Psoas muscle (tissue), 8 donors: Measurements from ENCODE around the gene CFAP20. TPM values are rescaled to one million over a fixed set of nuclear protein-coding genes. Genes with fewer than 3 reads are reported as not detected.

Experiments used
- ATAC-seq, 4 donors: fragments of 200-7000 bp; cut with Tn5 transposase; one replicate each; pipeline ENCODE4 v1.9.1; 2020; ENCODE audit warnings: moderate library complexity in 3 of 4, mild to moderate bottlenecking in 2 of 4
- DNase-seq, 2 donors: peaks; one replicate each; pipeline ENCODE4 v3.0.0-alpha.2; 2020
- H3K27ac ChIP-seq: fragments of 200-600 bp; one replicate; pipeline ENCODE4 v1.8.0; 2022
- H3K27me3 ChIP-seq, 3 donors: fragments of 200-600 bp in 1 of 3; one replicate each; pipeline versions ENCODE4 v1.6.1 to v1.8.0; 2013 to 2022; ENCODE audit warnings: low read length in 2 of 3, mild to moderate bottlenecking in 2 of 3, moderate library complexity in 1 of 3; ENCODE audit not compliant: insufficient read depth in 3 of 3
- H3K36me3 ChIP-seq, 2 donors: fragments of 200-600 bp in 1 of 2; one replicate each; pipeline versions ENCODE4 v1.6.1 to v1.8.0; 2013 to 2022; ENCODE audit warnings: low read depth in 1 of 2, mild to moderate bottlenecking in 1 of 2, moderate library complexity in 1 of 2; ENCODE audit not compliant: insufficient read depth in 1 of 2
- H3K4me1 ChIP-seq: fragments of 200-600 bp; one replicate; pipeline ENCODE4 v1.8.0; 2022
- H3K4me3 ChIP-seq: fragments of 200-600 bp; one replicate; pipeline ENCODE4 v1.8.0; 2022; ENCODE audit warnings: mild to moderate bottlenecking
- H3K9me3 ChIP-seq: fragments of 200-600 bp; one replicate; pipeline ENCODE4 v1.8.0; 2022
- WGBS, 3 donors: extraction: QIAGEN DNeasy Blood & Tissue Kit; methylation state at CpG; one replicate each; pipeline versions ENCODE4 v1.1.6 to v1.1.7; 2013; 5-methylcytosine and 5-hydroxymethylcytosine counted together
- intact Hi-C, 2 donors: fragments of 100-400 bp; cut with DNase I; formaldehyde crosslinking; loops; one replicate each; pipeline versions ENCODE4 v1.11.0 to v1.14.2; 2022
- polyA plus RNA-seq, 3 donors: library from polyadenylated mRNA; stranded (reverse); fragments of 200-250 nt; gene quantifications; one replicate each; pipeline ENCODE4 v1.2.3, GENCODE V29; 2013
- total RNA-seq, 4 donors: library from RNA; stranded (reverse); fragmentation: NEBNext Ultra II Directional in 2 of 4; extraction: Animal tissue kit (Norgen Biotek cat#: 25700) in 2 of 4; gene quantifications; one replicate each; pipeline versions ENCODE4 v1.2.1 to v1.2.4, GENCODE V29; 2021 to 2023
- TF ChIP-seq, protein P1 (sequence below): fragments of 200-600 bp; IDR thresholded peaks from one replicate; pipeline ENCODE4 v1.8.0; 2022; ENCODE audit warnings: antibody characterized with exemption
- donor health status: healthy with polysubstance abuse.
- donor health status: DM: no; HTN: no; CAD: no; lungs with moderate emphysema.
- donor health status: Bipolar disorder and iron deficiency.
- donor health status: healthy.
- donor health status: DM: yes; HTN: yes; CAD: no.
- donor health status: DM: no; HTN: no; CAD: no.
- donor health status: DM: no; HTN: no; CAD: no.
- donor health status: DM: yes; HTN: yes; CAD: no.

The CFAP20 gene
- total and polyA plus RNA-seq, 7 donors = 5.6 to 22.0 (median 9.4) TPM

DNA sequence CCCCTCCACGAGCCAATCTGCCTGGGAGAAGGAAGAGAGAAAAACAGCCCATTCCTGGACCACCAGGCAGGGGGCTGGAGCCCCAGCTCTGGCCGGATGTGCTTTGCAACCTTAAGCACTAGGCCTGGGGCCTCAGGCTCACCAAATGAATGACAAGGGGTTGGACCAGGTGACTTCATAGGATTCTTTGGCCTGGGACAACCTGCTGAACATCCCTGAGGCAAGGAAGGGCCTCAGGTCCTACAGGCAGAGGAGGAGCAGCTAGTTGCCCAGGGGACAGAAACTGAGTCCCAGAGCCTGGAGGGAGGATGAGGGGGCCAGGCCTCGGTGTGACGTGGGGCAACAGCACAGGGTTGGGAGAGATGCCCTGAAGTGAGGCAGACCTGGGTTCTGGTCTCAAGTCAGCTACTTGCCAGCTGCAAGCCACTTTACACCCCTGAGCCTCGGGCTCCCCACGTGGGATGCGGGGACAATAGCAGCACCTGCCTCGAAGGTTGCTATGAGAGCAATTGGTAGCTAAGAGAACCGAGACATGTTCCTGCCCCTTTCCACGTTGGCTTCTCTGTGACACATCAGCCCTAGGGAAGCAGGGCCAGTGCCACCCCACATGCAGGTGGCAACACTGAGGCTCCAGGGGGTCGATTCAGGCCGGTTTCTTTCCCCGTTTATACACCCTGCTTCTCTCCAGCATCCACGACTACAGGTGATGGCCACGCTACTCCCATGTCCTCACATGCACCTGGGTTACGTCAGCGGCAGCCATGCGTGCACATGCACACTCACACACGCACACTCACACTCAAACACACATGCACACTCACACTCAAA lies 42.6 kb downstream of the CFAP20 start:
- no peak overlapping the region for H3K27ac ChIP-seq
- no peak overlapping the region for H3K4me3 ChIP-seq
- H3K36me3 ChIP-seq = no peaks in the 10 kb centered on the region
- DNase-seq (no peak), ATAC-seq (no peak)
- no peaks in the 10 kb centered on the region for H3K4me1 ChIP-seq
- no peaks in the 10 kb centered on the region for H3K27me3 ChIP-seq
- H3K9me3 ChIP-seq = no peaks in the 10 kb centered on the region
- TF ChIP-seq, protein P1, sequence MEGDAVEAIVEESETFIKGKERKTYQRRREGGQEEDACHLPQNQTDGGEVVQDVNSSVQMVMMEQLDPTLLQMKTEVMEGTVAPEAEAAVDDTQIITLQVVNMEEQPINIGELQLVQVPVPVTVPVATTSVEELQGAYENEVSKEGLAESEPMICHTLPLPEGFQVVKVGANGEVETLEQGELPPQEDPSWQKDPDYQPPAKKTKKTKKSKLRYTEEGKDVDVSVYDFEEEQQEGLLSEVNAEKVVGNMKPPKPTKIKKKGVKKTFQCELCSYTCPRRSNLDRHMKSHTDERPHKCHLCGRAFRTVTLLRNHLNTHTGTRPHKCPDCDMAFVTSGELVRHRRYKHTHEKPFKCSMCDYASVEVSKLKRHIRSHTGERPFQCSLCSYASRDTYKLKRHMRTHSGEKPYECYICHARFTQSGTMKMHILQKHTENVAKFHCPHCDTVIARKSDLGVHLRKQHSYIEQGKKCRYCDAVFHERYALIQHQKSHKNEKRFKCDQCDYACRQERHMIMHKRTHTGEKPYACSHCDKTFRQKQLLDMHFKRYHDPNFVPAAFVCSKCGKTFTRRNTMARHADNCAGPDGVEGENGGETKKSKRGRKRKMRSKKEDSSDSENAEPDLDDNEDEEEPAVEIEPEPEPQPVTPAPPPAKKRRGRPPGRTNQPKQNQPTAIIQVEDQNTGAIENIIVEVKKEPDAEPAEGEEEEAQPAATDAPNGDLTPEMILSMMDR = no peak
- 81 to 88% (median 87%) methylated on average over 19 of the region's 19 CpGs for whole genome bisulfite sequencing, 3 donors
- intact Hi-C loops = no loop called here

DNA sequence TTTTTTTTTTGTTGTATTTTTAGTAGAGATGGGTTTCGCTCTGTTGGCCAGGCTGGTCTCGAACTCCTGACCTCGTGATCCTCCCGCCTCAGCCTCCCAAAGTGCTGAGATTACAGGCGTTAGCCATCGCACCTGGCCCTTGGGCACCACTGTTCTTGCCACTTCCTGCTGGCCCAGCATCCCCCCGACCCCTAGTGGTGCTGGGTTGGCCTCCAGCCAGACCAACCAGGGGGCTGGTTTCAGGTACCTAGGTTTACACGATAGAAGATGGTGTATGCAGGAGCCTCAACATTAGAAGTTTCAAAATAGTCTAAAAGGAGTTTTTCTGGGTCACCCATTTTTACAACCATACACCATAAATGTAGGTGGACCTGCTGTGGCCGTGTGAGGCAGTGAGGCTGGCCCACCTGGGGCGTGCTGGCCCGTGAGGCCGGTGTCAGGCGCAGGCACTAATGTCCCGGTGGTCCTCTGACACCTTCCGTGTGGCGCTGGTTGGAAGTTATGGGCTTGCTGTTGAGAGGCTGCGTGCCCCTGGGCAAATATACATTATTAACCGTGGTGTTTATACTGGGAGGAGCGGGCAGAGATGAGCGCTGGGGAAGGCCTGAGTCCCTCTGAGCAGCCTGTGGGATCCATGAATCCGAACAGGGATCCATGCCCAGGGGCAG lies 43.5 kb downstream of the CFAP20 start:
- Histone ChIP-seq H3K4me1 (no peaks in the 10 kb centered on the region), H3K27me3 (no peaks in the 10 kb centered on the region), H3K36me3 (no peaks in the 10 kb centered on the region), H3K9me3 (no peaks in the 10 kb centered on the region), H3K27ac (no peak overlapping the region), H3K4me3 (no peak overlapping the region)
- TF ChIP-seq, protein P1 = no peak
- 84 to 90% (median 85%) methylated on average over 21 of the region's 21 CpGs for WGBS, 3 donors
- intact Hi-C loops = no loop called here
- DNase-seq (no peak), ATAC-seq (no peak)

DNA sequence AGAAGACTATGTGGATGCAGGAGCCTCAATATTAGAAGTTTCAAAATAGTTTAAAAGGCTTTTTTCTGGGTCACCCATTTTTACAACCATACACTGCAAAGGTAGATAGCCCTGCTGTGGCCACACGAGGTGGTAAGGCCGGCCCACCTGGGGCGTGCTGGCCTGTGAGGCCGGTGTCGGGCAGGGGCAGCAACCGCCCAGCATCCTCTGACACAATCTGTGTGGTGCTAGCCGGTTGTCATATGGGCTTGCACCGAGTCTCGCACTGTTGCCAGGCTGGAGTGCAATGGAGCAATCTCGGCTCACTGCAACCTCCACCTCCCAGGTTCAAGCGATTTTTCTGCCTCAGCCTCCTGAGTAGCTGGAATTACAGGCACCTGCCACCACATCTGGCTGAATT lies 44.0 kb downstream of the CFAP20 start:
- H3K36me3 ChIP-seq = no peaks in the 10 kb centered on the region
- no peak overlapping the region for H3K4me3 ChIP-seq
- ATAC-seq (no peak), DNase-seq (no peak)
- no peak overlapping the region for H3K27ac ChIP-seq
- intact Hi-C loops = no loop called here
- H3K9me3 ChIP-seq = no peaks in the 10 kb centered on the region
- TF ChIP-seq, protein P1 = no peak
- WGBS, 3 donors = 90 to 93% (median 93%) methylated on average over 11 of the region's 11 CpGs
- no peaks in the 10 kb centered on the region for H3K27me3 ChIP-seq
- no peaks in the 10 kb centered on the region for H3K4me1 ChIP-seq

DNA sequence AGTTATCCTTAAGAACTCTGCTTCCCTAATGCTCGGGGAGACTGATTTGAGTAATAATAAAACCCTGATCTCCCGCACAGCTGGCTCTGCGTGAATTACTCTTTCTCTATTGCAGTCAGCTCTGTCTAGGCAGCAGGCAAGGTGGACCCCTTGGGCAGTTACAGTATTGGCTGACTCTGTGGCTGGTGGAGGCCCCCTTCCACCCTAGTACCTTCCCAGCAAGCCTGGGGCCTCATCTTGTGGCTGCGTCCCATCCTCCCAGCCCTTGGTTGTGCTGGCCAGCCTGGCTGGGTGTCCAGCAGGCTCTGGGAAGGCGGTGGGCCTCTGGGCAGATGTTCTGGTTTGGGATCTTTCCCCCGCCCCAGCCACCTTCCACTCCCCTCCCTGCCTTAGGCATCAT lies 44.5 kb downstream of the CFAP20 start:
- Histone ChIP-seq H3K36me3 (no peaks in the 10 kb centered on the region), H3K4me1 (no peaks in the 10 kb centered on the region), H3K27me3 (no peaks in the 10 kb centered on the region), H3K9me3 (no peaks in the 10 kb centered on the region), H3K4me3 (no peak overlapping the region), H3K27ac (no peak overlapping the region)
- DNase-seq (no peak), ATAC-seq (no peak)
- WGBS, 3 donors = 82 to 86% (median 85%) methylated on average over 6 of the region's 6 CpGs
- intact Hi-C loops = no loop called here
- TF ChIP-seq, protein P1 = no peak
